Lower lobe of right lung (tissue), 2 donors: ENCODE results near the gene CRAT. TPM values are rescaled to one million over a fixed set of nuclear protein-coding genes. Genes with fewer than 3 reads are reported as not detected.

Experiments used
- ATAC-seq, 2 donors: fragments of 200-7000 bp; cut with Tn5 transposase; one replicate each; pipeline ENCODE4 v1.9.1; 2020 to 2022; ENCODE audit warnings: mild to moderate bottlenecking in 2 of 2, moderate library complexity in 2 of 2
- DNase-seq: peaks from one replicate; pipeline ENCODE4 v3.0.0-alpha.2; 2020
- H3K27ac ChIP-seq: fragments of 200-600 bp; one replicate; pipeline ENCODE4 v1.8.0; 2022
- H3K27me3 ChIP-seq: fragments of 200-600 bp; one replicate; pipeline ENCODE4 v1.8.0; 2022; ENCODE audit warnings: low read depth
- H3K36me3 ChIP-seq: fragments of 200-600 bp; one replicate; pipeline ENCODE4 v1.8.0; 2022; ENCODE audit warnings: mild to moderate bottlenecking
- H3K4me1 ChIP-seq: fragments of 200-600 bp; one replicate; pipeline ENCODE4 v1.8.0; 2022
- H3K4me3 ChIP-seq: fragments of 200-600 bp; one replicate; pipeline ENCODE4 v1.8.0; 2022; ENCODE audit warnings: mild to moderate bottlenecking
- H3K9me3 ChIP-seq: fragments of 200-600 bp; one replicate; pipeline ENCODE4 v1.8.0; 2022
- intact Hi-C: fragments of 100-400 bp; cut with DNase I; formaldehyde crosslinking; loops from one replicate; pipeline ENCODE4 v1.11.0; 2022
- total RNA-seq: library from RNA; stranded (reverse); fragmentation: NEBNext Ultra II Directional; extraction: Animal tissue kit (Norgen Biotek cat#: 25700); gene quantifications from one replicate; pipeline ENCODE4 v1.2.1, GENCODE V29; 2021
- TF ChIP-seq, protein P1 (sequence below): fragments of 200-600 bp; IDR thresholded peaks from one replicate; pipeline ENCODE4 v1.8.0; 2022; ENCODE audit warnings: antibody characterized with exemption, mild to moderate bottlenecking
- donor health status: DM: no; HTN: yes; CAD: no; lungs with severe emphysema.

Gene CRAT
- total RNA-seq, 1 donor from 2014 or later, result 23.2 TPM

- TF ChIP-seq, protein P1, sequence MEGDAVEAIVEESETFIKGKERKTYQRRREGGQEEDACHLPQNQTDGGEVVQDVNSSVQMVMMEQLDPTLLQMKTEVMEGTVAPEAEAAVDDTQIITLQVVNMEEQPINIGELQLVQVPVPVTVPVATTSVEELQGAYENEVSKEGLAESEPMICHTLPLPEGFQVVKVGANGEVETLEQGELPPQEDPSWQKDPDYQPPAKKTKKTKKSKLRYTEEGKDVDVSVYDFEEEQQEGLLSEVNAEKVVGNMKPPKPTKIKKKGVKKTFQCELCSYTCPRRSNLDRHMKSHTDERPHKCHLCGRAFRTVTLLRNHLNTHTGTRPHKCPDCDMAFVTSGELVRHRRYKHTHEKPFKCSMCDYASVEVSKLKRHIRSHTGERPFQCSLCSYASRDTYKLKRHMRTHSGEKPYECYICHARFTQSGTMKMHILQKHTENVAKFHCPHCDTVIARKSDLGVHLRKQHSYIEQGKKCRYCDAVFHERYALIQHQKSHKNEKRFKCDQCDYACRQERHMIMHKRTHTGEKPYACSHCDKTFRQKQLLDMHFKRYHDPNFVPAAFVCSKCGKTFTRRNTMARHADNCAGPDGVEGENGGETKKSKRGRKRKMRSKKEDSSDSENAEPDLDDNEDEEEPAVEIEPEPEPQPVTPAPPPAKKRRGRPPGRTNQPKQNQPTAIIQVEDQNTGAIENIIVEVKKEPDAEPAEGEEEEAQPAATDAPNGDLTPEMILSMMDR, result no peak
- no peaks in the 10 kb centered on the region for H3K4me1 ChIP-seq
- H3K9me3 ChIP-seq, result no peaks in the 10 kb centered on the region
- ATAC-seq (no peak), DNase-seq (no peak)
- H3K4me3 ChIP-seq, result no peak overlapping the region
- no peaks in the 10 kb centered on the region for H3K27me3 ChIP-seq
- H3K36me3 ChIP-seq, result peaks cover 66% of the 10 kb centered on the region
- intact Hi-C loops, result no loop called here
- no peak overlapping the region for H3K27ac ChIP-seq
Measured at GRCh38 chr9:129068110-129068509, 42.5 kb downstream of the CRAT start.

- H3K9me3 ChIP-seq, result no peaks in the 10 kb centered on the region
- H3K4me1 ChIP-seq, result no peaks in the 10 kb centered on the region
- no peaks in the 10 kb centered on the region for H3K27me3 ChIP-seq
- DNase-seq (no peak), ATAC-seq (no peak)
- no peak overlapping the region for H3K4me3 ChIP-seq
- H3K36me3 ChIP-seq, result peaks cover 85% of the 10 kb centered on the region
- intact Hi-C loops, result no loop called here
- H3K27ac ChIP-seq, result no peak overlapping the region
- TF ChIP-seq, protein P1, result no peak
Measured at GRCh38 chr9:129064499-129064908, 46.1 kb downstream of the CRAT start.

- no peak overlapping the region for H3K27ac ChIP-seq
- no peak for DNase-seq
- peaks cover 79% of the 10 kb centered on the region for H3K36me3 ChIP-seq
- H3K4me3 ChIP-seq, result no peak overlapping the region
- H3K27me3 ChIP-seq, result no peaks in the 10 kb centered on the region
- peak in 1 of 2 donors; percentile 17 for ATAC-seq
- H3K4me1 ChIP-seq, result no peaks in the 10 kb centered on the region
- intact Hi-C loops, result no loop called here
- TF ChIP-seq, protein P1, result no peak
- H3K9me3 ChIP-seq, result no peaks in the 10 kb centered on the region
Measured at GRCh38 chr9:129063061-129063460, 47.5 kb downstream of the CRAT start.

GRCh38 chr9:129060991-129061390 lies 49.6 kb downstream of the CRAT start:
- Histone ChIP-seq H3K27ac (no peak overlapping the region), H3K4me3 (no peak overlapping the region), H3K36me3 (peaks cover 83% of the 10 kb centered on the region), H3K9me3 (no peaks in the 10 kb centered on the region), H3K4me1 (no peaks in the 10 kb centered on the region), H3K27me3 (no peaks in the 10 kb centered on the region)
- intact Hi-C loops, result no loop called here
- DNase-seq, result no peak
- TF ChIP-seq, protein P1, result no peak
- ATAC-seq, result no peak

GRCh38 chr9:129059796-129060785 lies 50.5 kb downstream of the CRAT start:
- TF ChIP-seq, protein P1, result no peak
- no peaks in the 10 kb centered on the region for H3K27me3 ChIP-seq
- ATAC-seq (no peak), DNase-seq (no peak)
- no peak overlapping the region for H3K27ac ChIP-seq
- no peaks in the 10 kb centered on the region for H3K9me3 ChIP-seq
- no peak overlapping the region for H3K4me3 ChIP-seq
- intact Hi-C loops, result no loop called here
- no peaks in the 10 kb centered on the region for H3K4me1 ChIP-seq
- peaks cover 76% of the 10 kb centered on the region for H3K36me3 ChIP-seq
